PFSK-1 (cell line): ENCODE results near the gene ITGAL.

Experiments
- POLR2AphosphoS5 ChIP-seq: IDR thresholded peaks from 2 replicates; pipeline ENCODE4 v1.6.1; 2012; ENCODE audit warnings: low read depth, mild to moderate bottlenecking, control low read depth, low read length, moderate library complexity
- REST ChIP-seq, 2 experiments: IDR thresholded peaks; 2 replicates each; pipeline versions ENCODE4 v1.6.1 to v1.8.0; 2011 to 2012; ENCODE audit warnings: low read depth in 2 of 2, low read length in 2 of 2, control low read depth in 1 of 2, inconsistent platforms in 1 of 2, mild to moderate bottlenecking in 1 of 2, moderate library complexity in 1 of 2; ENCODE audit not compliant: insufficient read depth in 1 of 2
- SIN3A ChIP-seq: IDR thresholded peaks from 2 replicates; pipeline ENCODE4 v1.6.1; 2012; ENCODE audit warnings: mild to moderate bottlenecking, low read length, moderate library complexity, borderline replicate concordance; ENCODE audit not compliant: insufficient read depth
- TAF1 ChIP-seq: IDR thresholded peaks from 2 replicates; pipeline ENCODE4 v1.6.1; 2012; ENCODE audit warnings: low read length, control low read depth, borderline replicate concordance; ENCODE audit not compliant: insufficient read depth

GRCh38 chr16:30525844-30526136 lies 53.2 kb downstream of the ITGAL start:
- TF ChIP-seq REST (IDR thresholded peaks at IDR 0.05; ENCODE audit: insufficient read depth in 1 of 2, low read depth in 2 of 2, low read length in 2 of 2) (no peak), SIN3A (no peak), POLR2AphosphoS5 (no peak), TAF1 (no peak)
